22Rv1 (cell line): ENCODE measurements around the gene RNASE9.
"Not testable (repeated sequence)": the region's sequence is repeated elsewhere in the genome, so short reads cannot be mapped to it uniquely, and the experiment has no call there.

Source experiments
- H3K27ac ChIP-seq: fragments of 450-650 bp; 2 replicates; pipeline ENCODE4 v1.5.1; 2017
- ZFX ChIP-seq: fragments of 450-650 bp; IDR thresholded peaks from 2 replicates; pipeline ENCODE4 v1.6.1; 2017; ENCODE audit warnings: antibody characterized with exemption, borderline replicate concordance
- TF ChIP-seq, protein P1 (sequence below): fragments of 450-650 bp; IDR thresholded peaks from 2 replicates; pipeline ENCODE4 v1.5.1; 2017; ENCODE audit warnings: mild to moderate bottlenecking

Gene RNASE9

DNA sequence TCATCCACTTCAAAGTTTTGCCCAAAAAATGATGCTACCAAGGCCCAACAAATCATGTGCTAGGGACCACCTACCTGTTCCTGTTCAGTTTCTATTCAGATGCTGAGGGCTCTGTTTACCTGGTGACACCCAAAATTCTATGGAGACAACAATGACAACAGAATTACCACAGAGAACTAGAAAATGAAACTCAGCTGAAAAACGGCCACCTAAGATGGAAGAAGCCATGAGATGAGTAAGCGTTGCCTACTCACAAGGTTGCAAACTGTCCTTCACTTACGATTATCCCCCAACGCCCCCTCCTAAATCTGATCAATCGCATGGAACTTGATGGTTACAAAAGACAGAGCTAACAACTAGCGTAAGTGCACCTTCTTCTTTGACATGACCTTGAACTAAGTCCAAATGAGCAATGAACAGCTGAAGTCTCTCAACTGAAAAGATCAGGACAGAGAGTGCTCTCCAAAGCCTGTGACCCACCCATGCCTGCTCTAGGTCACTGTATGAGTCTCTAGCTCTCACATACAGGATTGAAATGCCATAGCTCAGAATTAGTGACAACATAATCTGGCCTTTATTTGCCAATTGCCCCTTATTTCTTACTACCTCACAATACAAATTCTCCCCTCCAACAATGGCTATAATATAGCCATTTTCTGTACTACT is 26.8 kb upstream of the RNASE9 start, which contains the start of gene RNASE11:
TSS of gene RNASE11 (minus strand) at position 513 of the 666 bp plus-strand sequence.
- TF ChIP-seq, protein P1, sequence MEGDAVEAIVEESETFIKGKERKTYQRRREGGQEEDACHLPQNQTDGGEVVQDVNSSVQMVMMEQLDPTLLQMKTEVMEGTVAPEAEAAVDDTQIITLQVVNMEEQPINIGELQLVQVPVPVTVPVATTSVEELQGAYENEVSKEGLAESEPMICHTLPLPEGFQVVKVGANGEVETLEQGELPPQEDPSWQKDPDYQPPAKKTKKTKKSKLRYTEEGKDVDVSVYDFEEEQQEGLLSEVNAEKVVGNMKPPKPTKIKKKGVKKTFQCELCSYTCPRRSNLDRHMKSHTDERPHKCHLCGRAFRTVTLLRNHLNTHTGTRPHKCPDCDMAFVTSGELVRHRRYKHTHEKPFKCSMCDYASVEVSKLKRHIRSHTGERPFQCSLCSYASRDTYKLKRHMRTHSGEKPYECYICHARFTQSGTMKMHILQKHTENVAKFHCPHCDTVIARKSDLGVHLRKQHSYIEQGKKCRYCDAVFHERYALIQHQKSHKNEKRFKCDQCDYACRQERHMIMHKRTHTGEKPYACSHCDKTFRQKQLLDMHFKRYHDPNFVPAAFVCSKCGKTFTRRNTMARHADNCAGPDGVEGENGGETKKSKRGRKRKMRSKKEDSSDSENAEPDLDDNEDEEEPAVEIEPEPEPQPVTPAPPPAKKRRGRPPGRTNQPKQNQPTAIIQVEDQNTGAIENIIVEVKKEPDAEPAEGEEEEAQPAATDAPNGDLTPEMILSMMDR, result no peak
- no peak for TF ChIP-seq ZFX
- no peak within 1 kb of the TSS for H3K27ac ChIP-seq

DNA sequence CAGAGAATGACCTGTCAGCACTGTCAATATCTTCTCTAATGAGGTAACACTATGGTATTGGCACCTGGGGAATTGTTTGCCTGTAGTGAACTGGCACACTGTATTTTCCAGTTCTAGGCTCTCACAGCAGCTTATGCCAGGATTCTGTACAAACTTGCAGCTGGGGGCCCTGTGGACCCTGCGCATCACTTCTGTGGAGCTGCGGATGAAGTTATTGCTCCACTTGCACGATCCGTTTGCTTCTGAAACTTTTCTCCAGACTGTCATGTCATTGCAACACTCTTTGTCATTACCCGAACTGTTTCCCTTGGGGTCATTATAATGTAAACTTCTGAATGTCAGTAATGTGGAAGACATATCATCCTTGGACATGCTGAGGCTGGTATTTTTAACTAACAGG is 23.1 kb upstream of the RNASE9 start:
- H3K27ac ChIP-seq, result no peak overlapping the region
- TF ChIP-seq, protein P1, result no peak
- no peak for TF ChIP-seq ZFX

DNA sequence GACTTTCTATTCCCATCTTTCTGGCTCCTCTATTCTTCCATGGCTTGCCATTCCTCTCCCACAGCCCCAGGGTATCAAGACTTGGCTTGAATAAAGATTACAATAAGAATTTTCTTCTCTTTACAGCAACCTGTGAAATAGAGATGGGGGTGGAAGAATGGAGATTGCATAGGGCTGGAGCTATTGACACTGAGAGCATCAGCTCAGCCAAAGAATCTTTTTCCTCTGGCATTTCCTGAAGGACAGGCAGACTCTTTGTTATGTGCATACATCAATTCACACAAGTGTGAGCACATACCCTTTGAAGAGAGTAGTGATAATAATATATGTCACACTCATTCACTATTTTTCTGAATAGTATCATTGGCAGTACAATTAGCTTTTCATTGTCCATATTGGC is 22.3 kb upstream of the RNASE9 start:
- TF ChIP-seq ZFX, result no peak
- TF ChIP-seq, protein P1, result no peak
- H3K27ac ChIP-seq, result no peak overlapping the region

DNA sequence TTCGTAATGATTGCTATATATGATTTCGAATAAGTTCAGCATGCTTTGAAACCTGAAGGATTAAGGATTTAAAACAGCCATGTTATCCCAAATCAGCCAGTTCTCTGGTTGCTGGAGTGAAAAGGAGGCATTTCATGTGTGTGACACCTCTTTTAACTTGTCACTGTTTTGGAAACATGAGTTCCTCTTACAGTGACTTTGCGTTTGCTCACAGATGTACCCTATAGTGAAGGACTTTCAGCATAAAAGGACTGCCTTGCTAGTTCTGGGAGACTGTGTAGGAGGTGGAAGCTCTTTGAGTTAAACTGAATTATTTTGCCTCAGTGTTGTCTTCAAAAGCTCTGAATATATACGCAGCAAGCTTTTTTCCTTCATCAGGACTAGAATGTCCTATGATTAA is 19.4 kb upstream of the RNASE9 start:
- H3K27ac ChIP-seq, result no peak overlapping the region
- no peak for TF ChIP-seq ZFX
- TF ChIP-seq, protein P1, result no peak

DNA sequence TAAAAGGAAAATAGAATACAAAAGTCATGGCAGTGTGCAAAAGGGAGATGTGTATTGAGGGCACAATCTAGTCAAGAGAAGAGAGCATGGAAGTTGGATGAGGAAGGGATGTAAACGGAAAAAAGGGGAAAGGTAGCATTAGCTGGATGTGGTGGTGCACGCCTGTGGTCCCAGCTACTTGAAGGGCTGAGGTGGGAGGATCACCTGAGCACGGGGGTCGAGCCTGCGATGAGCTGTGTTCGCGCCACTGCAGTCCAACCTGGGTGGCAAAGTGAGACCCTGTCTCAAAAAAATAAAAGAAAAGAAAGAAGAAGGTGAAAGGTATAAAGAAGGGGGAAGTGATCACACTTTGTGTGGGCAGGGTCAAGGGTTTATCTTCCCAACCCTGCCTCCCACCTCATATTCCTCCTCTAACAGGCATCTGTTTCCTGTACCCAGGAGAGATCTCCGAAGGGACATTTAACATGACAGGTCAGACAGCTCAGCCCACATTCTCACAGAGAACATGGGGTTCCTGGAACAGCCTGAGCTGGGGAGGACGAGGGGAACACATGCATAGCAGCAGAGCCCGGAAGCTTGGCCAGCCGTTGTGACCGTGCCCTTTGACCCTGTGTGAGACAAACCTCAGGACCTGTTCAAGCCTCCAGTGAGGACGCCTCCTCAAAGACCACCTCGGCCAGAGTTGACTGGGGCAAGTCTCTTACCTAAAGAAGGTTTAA is 18.1 kb upstream of the RNASE9 start:
- no peak overlapping the region for H3K27ac ChIP-seq
- TF ChIP-seq, protein P1, result no peak
- TF ChIP-seq ZFX, result no peak

DNA sequence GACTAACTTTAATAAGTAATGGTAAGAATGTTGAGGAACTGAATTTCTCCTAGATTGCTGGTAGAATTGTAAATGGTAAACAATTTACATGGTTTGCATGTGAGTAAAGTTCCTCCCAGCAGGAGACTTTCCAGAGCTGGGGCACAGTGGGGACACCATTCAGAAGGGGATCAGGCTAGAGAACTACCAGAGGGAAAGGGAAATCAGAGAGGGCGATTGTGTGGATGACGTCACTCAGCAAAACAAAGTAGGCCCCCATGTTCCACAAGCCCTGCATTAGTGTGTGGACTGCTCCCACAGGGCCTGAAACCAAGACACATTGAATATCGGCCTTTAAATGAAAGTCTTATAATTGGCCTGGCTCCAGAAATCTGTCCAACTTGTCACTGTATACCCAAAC is 17.5 kb upstream of the RNASE9 start:
- TF ChIP-seq ZFX, result no peak
- TF ChIP-seq, protein P1, result no peak

DNA sequence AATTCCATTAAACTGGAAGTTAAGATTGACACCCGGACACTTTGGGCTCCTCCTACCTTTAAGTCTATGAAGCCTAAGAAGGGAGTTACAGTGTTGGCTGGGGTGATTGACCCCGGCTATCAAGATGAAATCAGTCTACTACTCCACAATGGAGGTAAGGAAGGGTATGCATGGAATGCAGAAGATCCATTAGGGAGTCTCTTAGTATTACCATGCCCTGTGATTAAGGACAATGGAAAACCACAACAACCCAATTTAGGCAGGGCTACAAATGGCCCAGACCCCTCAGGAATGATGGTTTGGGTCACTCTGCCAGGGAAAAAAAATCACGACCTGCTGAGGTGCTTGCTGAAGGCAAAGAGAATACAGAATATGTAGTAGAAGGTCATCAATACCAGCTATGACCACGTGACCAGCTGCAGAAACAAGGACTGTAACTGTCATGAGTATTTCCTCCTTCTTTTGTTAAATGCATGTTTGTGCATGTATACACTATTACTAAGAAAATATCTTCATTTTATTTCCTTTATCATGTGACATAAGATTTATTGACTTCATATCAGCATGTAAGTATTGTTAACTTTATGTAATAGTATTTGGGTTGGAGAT is 11.6 kb upstream of the RNASE9 start:
- H3K27ac ChIP-seq, result not testable (repeated sequence)

More for the DNA sequence above, 17.5 kb upstream of the RNASE9 start:
- no peak overlapping the region for H3K27ac ChIP-seq

DNA sequence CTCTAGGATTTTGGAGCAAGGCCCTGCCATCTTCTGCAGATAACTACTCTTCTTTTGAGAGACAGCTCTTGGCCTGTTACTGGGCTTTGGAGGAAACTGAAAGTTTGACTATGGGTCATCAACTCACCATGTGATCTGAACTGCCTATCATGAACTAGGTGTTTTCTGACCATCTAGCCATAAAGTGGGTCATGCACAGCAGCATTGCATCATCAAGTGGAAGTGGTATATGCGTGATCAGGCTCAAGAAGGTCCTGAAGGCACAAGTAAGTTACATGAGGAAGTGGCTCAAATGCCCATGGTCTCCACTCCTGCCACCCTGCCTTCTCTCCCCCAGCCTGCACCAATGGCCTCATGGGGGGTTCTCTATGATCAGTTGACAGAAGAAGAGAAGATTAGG is 9.9 kb upstream of the RNASE9 start:
- not testable (repeated sequence) for H3K27ac ChIP-seq

DNA sequence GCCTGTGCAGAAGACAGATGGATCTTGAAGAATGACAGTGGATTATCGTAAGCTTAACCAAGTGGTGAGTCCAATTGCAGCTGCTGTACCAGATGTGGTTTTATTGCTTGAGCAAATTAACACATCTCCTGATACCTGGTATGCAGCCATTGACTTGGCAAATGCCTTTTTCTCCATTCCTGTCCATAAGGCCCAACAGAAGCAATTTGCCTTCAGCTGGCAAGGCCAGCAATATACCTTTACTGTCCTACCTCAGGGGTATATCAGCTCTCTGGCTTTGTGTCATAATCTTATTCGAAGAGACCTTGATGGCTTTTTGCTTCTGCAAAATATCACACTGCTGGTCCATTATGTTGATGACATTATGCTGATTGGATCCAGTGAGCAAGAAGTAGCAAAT is 9.0 kb upstream of the RNASE9 start:
- not testable (repeated sequence) for H3K27ac ChIP-seq
